PC-3 (cell line): ENCODE measurements around the gene LTBP4. TPM values are rescaled to one million over a fixed set of nuclear protein-coding genes. Genes with fewer than 3 reads are reported as not detected.

Experiments
- ATAC-seq: fragments of 200-7000 bp; cut with Tn5 transposase; 2 replicates; pipeline ENCODE4 v1.9.1; 2020; ENCODE audit warnings: mild to moderate bottlenecking, moderate library complexity
- Bru-seq: library from RNA; stranded (reverse); fragments of 400-500 nt; gene quantifications from one replicate; lab custom pipeline; 2021; lab: Mats Ljungman, UMichigan
- BruChase-seq, 2 experiments: library from RNA; stranded (reverse); fragments of 400-500 nt; gene quantifications; one replicate each; lab custom pipeline; 2021; lab: Mats Ljungman, UMichigan
- BruUV-seq: library from RNA; stranded (reverse); fragments of 400-500 nt; replicated peaks from 2 replicates; lab custom pipeline; 2021; lab: Mats Ljungman, UMichigan
- CTCF ChIA-PET: fragments of 300-600 bp; sonication (Branson Sonifier 250); formaldehyde crosslinking; loops from one replicate; lab custom pipeline; 2022; ENCODE audit warnings: antibody characterized with exemption; lab: Charles Lee
- POLR2A ChIA-PET: fragments of 300-600 bp; sonication (Branson Sonifier 250); formaldehyde crosslinking; loops from one replicate; lab custom pipeline; 2022; ENCODE audit warnings: antibody characterized with exemption; ENCODE audit not compliant: unreplicated experiment; lab: Charles Lee
- DNase-seq: peaks from one replicate; pipeline ENCODE4 v3.0.0-alpha.2; 2015
- H2AFZ ChIP-seq: fragments of 300-600 bp; sonication (generic); 2 replicates; pipeline ENCODE4 v1.6.0; 2016; ENCODE audit warnings: antibody characterized with exemption, low read length
- H3F3A ChIP-seq: fragments of 300-600 bp; sonication (generic); one replicate; pipeline ENCODE4 v1.6.0; 2017; ENCODE audit warnings: antibody characterized with exemption, low read length, control low read depth, mild to moderate bottlenecking; ENCODE audit not compliant: unreplicated experiment
- H3K27ac ChIP-seq: fragments of 300-600 bp; sonication (generic); 2 replicates; pipeline ENCODE4 v1.5.1; 2016; ENCODE audit warnings: mild to moderate bottlenecking, low read length
- H3K27me3 ChIP-seq: fragments of 300-600 bp; sonication (generic); 2 replicates; pipeline ENCODE4 v1.6.1; 2016; ENCODE audit warnings: low read length, mixed read lengths
- H3K36me3 ChIP-seq: fragments of 300-600 bp; sonication (generic); 2 replicates; pipeline ENCODE4 v1.6.1; 2016; ENCODE audit warnings: low read depth, mixed run types, low read length, mixed read lengths
- H3K4me1 ChIP-seq: fragments of 300-600 bp; sonication (generic); 2 replicates; pipeline ENCODE4 v1.5.1; 2016; ENCODE audit warnings: low read length; ENCODE audit not compliant: insufficient read depth
- H3K4me2 ChIP-seq: fragments of 300-600 bp; sonication (generic); 2 replicates; pipeline ENCODE4 v1.6.0; 2016; ENCODE audit warnings: low read length
- H3K4me3 ChIP-seq: fragments of 300-600 bp; sonication (generic); 2 replicates; pipeline ENCODE4 v1.5.1; 2016; ENCODE audit warnings: mild to moderate bottlenecking, low read length, mixed read lengths
- H3K79me2 ChIP-seq: fragments of 300-600 bp; sonication (generic); 2 replicates; pipeline ENCODE4 v1.6.1; 2017; ENCODE audit warnings: low read length, mixed read lengths
- H3K9ac ChIP-seq: fragments of 300-600 bp; sonication (generic); 2 replicates; pipeline ENCODE4 v1.6.0; 2016; ENCODE audit warnings: mild to moderate bottlenecking, low read length
- H3K9me2 ChIP-seq: fragments of 300-600 bp; sonication (generic); replicated peaks from 2 replicates; pipeline ENCODE4 v1.6.1; 2016; ENCODE audit warnings: mixed run types, low read length, mixed read lengths
- H3K9me3 ChIP-seq: fragments of 300-600 bp; sonication (generic); 2 replicates; pipeline ENCODE4 v1.6.1; 2016; ENCODE audit warnings: low read length, mixed read lengths
- H4K20me1 ChIP-seq: fragments of 300-600 bp; sonication (generic); 2 replicates; pipeline ENCODE4 v1.6.1; 2016; ENCODE audit warnings: low read length, mixed read lengths
- EZH2 ChIP-seq: fragments of 300-600 bp; sonication (generic); IDR thresholded peaks from one replicate; pipeline ENCODE4 v1.6.1; 2017; ENCODE audit warnings: antibody characterized with exemption, mild to moderate bottlenecking, low read length; ENCODE audit not compliant: unreplicated experiment
- EZH2phosphoT487 ChIP-seq: fragments of 300-600 bp; sonication (generic); IDR thresholded peaks from 2 replicates; pipeline ENCODE4 v1.6.1; 2018; ENCODE audit warnings: mild to moderate bottlenecking, antibody characterized with exemption, low read length, borderline replicate concordance
- intact Hi-C: fragments of 100-400 bp; cut with micrococcal nuclease; formaldehyde crosslinking; loops from 2 replicates; pipeline ENCODE4 v1.9.0; 2023
- long read RNA-seq: library from polyadenylated mRNA; unstranded; transcript quantifications from one replicate; pipeline ENCODE4 v2.0.0, GENCODE V29; 2021; ENCODE audit not compliant: unreplicated experiment
- total RNA-seq: library from RNA; depleted of rRNA; stranded (reverse); fragments of >200 nt; gene quantifications from 2 replicates; pipeline ENCODE4 v1.2.3, GENCODE V29; 2014; rRNA removed
- TF ChIP-seq, protein P1 (sequence below): fragments of 300-600 bp; sonication (generic); conservative IDR thresholded peaks from 2 replicates; pipeline ENCODE4 v1.5.1; 2017; ENCODE audit warnings: antibody characterized with exemption, low read depth, mild to moderate bottlenecking, low read length

LTBP4 gene, protein sequence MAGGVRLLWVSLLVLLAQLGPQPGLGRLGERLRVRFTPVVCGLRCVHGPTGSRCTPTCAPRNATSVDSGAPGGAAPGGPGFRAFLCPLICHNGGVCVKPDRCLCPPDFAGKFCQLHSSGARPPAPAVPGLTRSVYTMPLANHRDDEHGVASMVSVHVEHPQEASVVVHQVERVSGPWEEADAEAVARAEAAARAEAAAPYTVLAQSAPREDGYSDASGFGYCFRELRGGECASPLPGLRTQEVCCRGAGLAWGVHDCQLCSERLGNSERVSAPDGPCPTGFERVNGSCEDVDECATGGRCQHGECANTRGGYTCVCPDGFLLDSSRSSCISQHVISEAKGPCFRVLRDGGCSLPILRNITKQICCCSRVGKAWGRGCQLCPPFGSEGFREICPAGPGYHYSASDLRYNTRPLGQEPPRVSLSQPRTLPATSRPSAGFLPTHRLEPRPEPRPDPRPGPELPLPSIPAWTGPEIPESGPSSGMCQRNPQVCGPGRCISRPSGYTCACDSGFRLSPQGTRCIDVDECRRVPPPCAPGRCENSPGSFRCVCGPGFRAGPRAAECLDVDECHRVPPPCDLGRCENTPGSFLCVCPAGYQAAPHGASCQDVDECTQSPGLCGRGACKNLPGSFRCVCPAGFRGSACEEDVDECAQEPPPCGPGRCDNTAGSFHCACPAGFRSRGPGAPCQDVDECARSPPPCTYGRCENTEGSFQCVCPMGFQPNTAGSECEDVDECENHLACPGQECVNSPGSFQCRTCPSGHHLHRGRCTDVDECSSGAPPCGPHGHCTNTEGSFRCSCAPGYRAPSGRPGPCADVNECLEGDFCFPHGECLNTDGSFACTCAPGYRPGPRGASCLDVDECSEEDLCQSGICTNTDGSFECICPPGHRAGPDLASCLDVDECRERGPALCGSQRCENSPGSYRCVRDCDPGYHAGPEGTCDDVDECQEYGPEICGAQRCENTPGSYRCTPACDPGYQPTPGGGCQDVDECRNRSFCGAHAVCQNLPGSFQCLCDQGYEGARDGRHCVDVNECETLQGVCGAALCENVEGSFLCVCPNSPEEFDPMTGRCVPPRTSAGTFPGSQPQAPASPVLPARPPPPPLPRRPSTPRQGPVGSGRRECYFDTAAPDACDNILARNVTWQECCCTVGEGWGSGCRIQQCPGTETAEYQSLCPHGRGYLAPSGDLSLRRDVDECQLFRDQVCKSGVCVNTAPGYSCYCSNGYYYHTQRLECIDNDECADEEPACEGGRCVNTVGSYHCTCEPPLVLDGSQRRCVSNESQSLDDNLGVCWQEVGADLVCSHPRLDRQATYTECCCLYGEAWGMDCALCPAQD (N-terminal part only)
- total RNA-seq = 8.9 and 16.7 TPM in 2 replicates
- percentile 57 among the genes with signal in this experiment for Bru-seq, nascent RNA
- BruChase-seq, experiment 1, labeled RNA remaining after a 6-hour chase = percentile 62 among the genes with signal in this experiment
- percentile 57 among the genes with signal in this experiment for BruChase-seq, experiment 2, labeled RNA remaining after a 2-hour chase
- long read RNA-seq, full-length matches to known transcripts = 2 of 87 reads
- long read RNA-seq, partial matches to known transcripts = 60 of 87 reads
- long read RNA-seq, other reads (novel, unspliced or antisense) = 25 of 87 reads

DNA sequence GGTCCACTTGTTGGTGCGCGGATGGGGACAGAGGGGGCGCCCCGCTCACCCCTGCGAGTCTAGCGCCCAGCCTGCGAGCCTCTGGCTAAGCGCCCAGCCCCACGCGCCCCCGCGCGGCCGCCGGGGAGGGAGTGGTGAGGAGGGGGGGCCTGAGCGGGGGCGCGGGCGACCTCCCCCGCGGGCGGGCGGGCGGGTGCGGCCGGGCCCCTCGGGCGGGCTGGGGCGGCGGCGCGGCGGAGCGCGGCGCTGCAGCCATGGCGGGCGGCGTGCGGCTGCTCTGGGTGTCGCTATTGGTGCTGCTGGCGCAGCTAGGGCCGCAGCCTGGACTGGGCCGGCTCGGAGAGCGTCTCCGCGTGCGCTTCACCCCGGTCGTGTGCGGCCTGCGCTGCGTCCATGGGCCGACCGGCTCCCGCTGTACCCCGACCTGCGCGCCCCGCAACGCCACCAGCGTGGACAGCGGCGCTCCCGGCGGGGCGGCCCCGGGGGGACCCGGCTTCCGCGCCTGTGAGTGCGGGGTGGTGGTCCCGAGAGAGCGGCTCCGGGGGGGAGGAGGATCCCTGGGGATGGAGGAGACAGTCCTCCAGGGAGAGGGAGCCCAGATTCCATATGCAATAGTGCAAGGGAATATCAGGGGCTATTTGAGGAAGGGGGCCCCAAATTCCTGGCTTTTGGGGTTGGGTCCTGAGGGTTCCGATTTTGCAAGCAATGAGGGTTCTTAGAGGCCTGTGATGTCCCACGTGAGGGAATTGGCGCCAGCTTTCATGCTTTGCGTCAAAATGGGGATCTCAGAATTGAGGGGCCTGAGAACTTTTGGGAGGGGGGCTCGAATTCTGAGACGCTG lies at the start of gene LTBP4:
TSS of gene LTBP4 (plus strand) at position 236 of the 841 bp plus-strand sequence. CDS start at position 255, 19 bp downstream.
- H2AFZ ChIP-seq = peak within 1 kb of the TSS; percentile 82
- no peak for ATAC-seq

DNA sequence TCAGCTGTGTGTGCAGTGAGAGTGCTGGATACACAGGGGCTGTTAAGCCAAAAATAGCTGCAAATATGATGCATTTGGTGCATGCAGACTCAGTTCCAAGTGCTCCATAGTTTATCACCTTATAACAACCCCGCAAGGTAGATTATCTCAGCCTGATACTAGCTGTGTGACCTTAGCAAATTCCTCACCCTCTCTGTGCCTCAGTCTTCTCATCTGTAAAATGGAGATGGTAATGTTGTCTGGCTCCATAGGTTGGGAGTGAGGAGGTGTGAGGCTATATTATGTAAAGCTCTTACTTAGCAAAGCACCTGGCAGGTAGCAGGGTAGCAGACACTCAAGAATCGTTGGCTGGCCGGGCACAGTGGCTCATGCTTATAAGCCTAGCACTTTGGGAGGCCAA lies 48.3 kb upstream of the LTBP4 start:
- ChIA-PET POLR2A (no interaction called here), CTCF (no interaction called here)
- TF ChIP-seq EZH2 = no peak
- TF ChIP-seq EZH2phosphoT487 = no peak
- TF ChIP-seq, protein P1, sequence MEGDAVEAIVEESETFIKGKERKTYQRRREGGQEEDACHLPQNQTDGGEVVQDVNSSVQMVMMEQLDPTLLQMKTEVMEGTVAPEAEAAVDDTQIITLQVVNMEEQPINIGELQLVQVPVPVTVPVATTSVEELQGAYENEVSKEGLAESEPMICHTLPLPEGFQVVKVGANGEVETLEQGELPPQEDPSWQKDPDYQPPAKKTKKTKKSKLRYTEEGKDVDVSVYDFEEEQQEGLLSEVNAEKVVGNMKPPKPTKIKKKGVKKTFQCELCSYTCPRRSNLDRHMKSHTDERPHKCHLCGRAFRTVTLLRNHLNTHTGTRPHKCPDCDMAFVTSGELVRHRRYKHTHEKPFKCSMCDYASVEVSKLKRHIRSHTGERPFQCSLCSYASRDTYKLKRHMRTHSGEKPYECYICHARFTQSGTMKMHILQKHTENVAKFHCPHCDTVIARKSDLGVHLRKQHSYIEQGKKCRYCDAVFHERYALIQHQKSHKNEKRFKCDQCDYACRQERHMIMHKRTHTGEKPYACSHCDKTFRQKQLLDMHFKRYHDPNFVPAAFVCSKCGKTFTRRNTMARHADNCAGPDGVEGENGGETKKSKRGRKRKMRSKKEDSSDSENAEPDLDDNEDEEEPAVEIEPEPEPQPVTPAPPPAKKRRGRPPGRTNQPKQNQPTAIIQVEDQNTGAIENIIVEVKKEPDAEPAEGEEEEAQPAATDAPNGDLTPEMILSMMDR = no peak
- Histone ChIP-seq H3K9ac (no peak overlapping the region), H3K4me2 (no peak overlapping the region), H3K27ac (no peak overlapping the region), H3K4me1 (no peaks in the 10 kb centered on the region; the same call in 1 of the 2 replicates), H3K9me3 (no peaks in the 10 kb centered on the region), H3K4me3 (no peak overlapping the region), H3K36me3 (no peaks in the 10 kb centered on the region), H3K27me3 (no peaks in the 10 kb centered on the region), H3F3A (no peaks in the 10 kb centered on the region), H2AFZ (no peak overlapping the region), H3K9me2 (no peaks in the 10 kb centered on the region), H3K79me2 (no peaks in the 10 kb centered on the region), H4K20me1 (no peaks in the 10 kb centered on the region)
- DNase-seq (no peak), ATAC-seq (no peak)
- BruUV-seq = no TSS peak
- intact Hi-C loops = no loop called here

More for the DNA sequence above, at the start of gene LTBP4:
- intact Hi-C loops = no loop called here
- peak within 1 kb of the TSS; percentile 69 for H3K4me3 ChIP-seq
- H3K27me3 ChIP-seq = no peaks in the 10 kb centered on the region
- H3K4me1 ChIP-seq = peaks cover 46% of the 10 kb centered on the region
- H3K9ac ChIP-seq = peak within 1 kb of the TSS; percentile 58
- H3K4me2 ChIP-seq = peak within 1 kb of the TSS; percentile 97
- H3K27ac ChIP-seq = no peak within 1 kb of the TSS
- no peaks in the 10 kb centered on the region for H4K20me1 ChIP-seq
- H3F3A ChIP-seq = no peaks in the 10 kb centered on the region
- H3K36me3 ChIP-seq = peaks cover 2% of the 10 kb centered on the region; the same call in 1 of the 2 replicates
- TF ChIP-seq, protein P1 = no peak
- TF ChIP-seq EZH2 = no peak
- no peak for TF ChIP-seq EZH2phosphoT487
- POLR2A ChIA-PET = no interaction called here
- no peaks in the 10 kb centered on the region for H3K9me2 ChIP-seq
- BruUV-seq = no TSS peak
- no peak for DNase-seq
- CTCF ChIA-PET = interaction anchor here (1.1 kb wide), 1 partner anchor 137 kb away, joined by 4 read pairs; no protein-coding TSS in a partner anchor
- H3K79me2 ChIP-seq = no peaks in the 10 kb centered on the region
- no peaks in the 10 kb centered on the region for H3K9me3 ChIP-seq
